SH-SY5Y (cell line): Measurements from ENCODE around the gene YBEY.

ENCODE experiments used
- GATA2 ChIP-seq: IDR thresholded peaks from 2 replicates; pipeline ENCODE4 v1.6.1; 2011; ENCODE audit warnings: mild to moderate bottlenecking, low read depth, low read length
- GATA3 ChIP-seq: IDR thresholded peaks from 2 replicates; pipeline ENCODE4 v1.6.1; 2011; ENCODE audit warnings: low read depth, mild to moderate bottlenecking, low read length, moderate library complexity

GRCh38 chr21:46250146-46250725 lies 35.9 kb upstream of the YBEY start:
- TF ChIP-seq GATA3, result no peak
- TF ChIP-seq GATA2, result no peak
